Ecto neural progenitor cell (in vitro differentiated cells): ENCODE measurements around the gene ICAM5.
"Not testable (repeated sequence)": the region's sequence is repeated elsewhere in the genome, so short reads cannot be mapped to it uniquely, and the experiment has no call there.

Experiments used
- DNase-seq: peaks from one replicate; pipeline ENCODE4 v3.0.0-alpha.2; 2018; ENCODE audit warnings: low spot score

Gene ICAM5, protein sequence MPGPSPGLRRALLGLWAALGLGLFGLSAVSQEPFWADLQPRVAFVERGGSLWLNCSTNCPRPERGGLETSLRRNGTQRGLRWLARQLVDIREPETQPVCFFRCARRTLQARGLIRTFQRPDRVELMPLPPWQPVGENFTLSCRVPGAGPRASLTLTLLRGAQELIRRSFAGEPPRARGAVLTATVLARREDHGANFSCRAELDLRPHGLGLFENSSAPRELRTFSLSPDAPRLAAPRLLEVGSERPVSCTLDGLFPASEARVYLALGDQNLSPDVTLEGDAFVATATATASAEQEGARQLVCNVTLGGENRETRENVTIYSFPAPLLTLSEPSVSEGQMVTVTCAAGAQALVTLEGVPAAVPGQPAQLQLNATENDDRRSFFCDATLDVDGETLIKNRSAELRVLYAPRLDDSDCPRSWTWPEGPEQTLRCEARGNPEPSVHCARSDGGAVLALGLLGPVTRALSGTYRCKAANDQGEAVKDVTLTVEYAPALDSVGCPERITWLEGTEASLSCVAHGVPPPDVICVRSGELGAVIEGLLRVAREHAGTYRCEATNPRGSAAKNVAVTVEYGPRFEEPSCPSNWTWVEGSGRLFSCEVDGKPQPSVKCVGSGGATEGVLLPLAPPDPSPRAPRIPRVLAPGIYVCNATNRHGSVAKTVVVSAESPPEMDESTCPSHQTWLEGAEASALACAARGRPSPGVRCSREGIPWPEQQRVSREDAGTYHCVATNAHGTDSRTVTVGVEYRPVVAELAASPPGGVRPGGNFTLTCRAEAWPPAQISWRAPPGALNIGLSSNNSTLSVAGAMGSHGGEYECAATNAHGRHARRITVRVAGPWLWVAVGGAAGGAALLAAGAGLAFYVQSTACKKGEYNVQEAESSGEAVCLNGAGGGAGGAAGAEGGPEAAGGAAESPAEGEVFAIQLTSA

DNA sequence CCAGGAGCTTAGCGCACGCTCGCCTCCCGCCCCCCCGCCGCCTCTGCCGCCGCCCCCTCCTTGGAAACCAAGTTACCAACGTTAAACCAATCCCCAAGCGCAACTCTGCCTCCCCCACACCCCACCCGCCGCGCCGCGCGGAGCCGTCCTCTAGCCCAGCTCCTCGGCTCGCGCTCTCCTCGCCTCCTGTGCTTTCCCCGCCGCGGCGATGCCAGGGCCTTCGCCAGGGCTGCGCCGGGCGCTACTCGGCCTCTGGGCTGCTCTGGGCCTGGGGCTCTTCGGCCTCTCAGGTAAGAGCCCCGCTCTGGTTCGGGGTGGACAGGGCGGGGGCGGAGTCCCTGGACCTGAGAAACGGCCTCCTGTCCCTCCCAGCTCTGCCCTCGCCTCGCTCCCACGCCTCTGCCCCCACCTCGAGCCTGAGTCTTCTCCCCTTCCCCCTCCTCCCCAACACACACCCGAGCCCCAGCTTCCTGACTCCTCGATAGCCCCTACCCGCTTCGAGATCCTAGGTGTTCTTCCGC is at the start of gene ICAM5:
Gene ICAM5, plus strand, starts transcription at position 117 of the 521 bp plus-strand sequence. Its CDS starts 92 bp downstream, at position 209.
- DNase-seq: no peak

DNA sequence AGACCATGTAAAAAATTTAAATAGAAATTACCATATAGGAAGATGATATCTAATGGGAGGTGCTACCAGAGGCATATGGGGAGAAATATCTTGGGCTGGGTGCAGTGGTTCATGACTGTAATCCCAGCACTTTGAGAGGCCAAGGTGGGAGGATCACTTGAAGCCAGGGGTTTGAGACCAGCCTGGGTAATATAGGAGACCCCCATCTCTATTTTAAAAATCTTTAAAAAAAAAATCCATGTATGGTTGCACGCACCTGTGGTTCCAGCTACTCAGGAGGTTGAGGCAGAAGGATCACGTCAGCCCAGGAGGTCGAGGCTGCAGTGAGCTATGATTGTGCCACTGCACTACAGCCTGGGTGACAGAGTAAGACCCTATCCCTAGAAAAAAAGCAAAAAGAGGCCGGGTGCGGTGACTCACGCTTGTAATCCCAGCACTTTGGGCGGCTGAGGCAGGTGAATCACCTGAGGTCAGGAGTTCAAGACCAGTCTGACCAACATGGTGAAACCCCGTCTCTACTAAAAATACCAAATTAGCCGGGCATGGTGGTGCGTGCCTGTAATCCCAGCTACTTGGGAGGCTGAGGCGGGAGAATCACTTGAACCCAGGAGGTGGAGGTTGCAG is 47.8 kb upstream of the ICAM5 start:
- DNase-seq: not testable (repeated sequence)

GRCh38 chr19:10243606-10244005 is 46.1 kb upstream of the ICAM5 start:
- no peak for DNase-seq

- no peak for DNase-seq
These were observed 44.4 kb upstream of the ICAM5 start for GRCh38 chr19:10245189-10245939.

- no peak for DNase-seq
These were observed 43.2 kb upstream of the ICAM5 start for GRCh38 chr19:10246511-10246910.

- peak; percentile 95 for DNase-seq
These were observed 37.7 kb upstream of the ICAM5 start, which contains the start of gene MRPL4 for GRCh38 chr19:10251792-10252694. TSS of gene MRPL4 (plus strand) at chr19:10252214. CDS start at chr19:10252254, 40 bp downstream.

DNA sequence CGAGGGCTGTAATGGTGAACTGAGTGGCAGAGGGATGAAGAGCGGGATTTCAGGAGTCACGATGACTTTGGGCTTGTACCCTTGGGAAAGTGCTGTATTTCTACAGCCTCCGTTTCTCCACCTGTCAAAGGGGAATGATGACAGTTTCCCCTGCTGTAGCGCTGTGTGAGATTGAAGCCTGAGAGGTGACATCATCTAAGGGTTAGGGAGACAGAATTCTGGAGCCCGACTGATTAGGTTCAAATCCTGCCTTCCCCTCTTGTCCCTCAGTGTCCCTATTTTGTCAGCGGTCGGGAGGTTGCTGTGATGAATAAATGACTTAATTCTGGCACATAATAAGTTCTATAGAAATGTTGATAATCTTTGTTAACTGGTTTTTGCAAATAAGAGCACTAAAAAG is 37.0 kb upstream of the ICAM5 start:
- DNase-seq: no peak

DNA sequence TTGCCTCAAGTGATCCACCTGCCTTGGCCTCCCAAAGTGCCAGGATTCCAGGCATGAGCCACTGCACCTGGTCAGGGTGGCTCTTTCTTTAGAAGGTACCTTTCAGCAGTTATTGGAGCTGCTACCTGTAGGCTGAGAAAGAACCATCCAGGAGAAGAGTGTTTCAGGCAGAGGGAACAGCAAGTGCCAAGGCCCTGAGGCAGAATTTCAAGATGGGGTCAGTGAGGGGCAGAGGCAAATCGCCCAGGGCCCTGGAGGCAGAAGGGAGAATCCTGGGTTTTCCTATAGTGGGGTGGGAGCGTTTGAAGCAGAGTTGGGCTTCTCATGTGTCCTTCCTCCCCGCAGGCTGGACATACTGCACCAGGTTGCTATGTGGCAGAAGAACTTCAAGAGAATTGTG is 35.5 kb upstream of the ICAM5 start:
- no peak for DNase-seq

GRCh38 chr19:10255358-10255757 is 34.4 kb upstream of the ICAM5 start:
- DNase-seq: no peak

- no peak for DNase-seq
These were observed 33.2 kb upstream of the ICAM5 start for GRCh38 chr19:10256551-10256950.

DNA sequence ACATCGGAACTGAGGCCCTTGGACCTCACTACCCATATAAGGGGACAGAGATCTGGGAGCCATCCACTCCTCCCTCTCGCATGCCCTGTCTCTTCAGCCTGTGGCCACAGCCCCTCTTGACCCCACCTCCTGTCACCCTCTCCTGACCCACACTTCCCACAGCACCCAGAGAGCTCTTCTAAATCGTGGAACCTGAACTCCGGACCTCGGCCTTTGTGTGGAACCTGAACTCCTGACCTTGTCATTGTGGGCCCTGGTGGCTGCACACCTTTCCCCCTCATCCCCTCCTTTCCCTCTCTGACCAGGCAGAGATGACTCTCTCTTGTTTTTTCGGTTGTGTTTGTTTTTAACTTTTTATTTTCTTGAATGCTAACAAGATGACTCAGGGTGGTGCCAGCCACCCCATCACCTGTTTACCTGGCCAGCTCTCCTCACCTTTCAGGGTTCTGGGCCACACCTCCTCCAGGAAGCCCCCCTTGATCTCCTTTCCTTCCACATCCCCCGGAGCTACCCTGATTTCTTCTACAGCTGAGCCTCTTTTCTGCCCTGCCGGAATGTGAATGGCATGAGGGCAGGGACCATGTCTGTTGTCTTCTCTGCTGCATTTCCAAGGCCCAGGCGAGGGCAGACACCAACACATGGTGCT is 32.7 kb upstream of the ICAM5 start:
- no peak for DNase-seq

DNA sequence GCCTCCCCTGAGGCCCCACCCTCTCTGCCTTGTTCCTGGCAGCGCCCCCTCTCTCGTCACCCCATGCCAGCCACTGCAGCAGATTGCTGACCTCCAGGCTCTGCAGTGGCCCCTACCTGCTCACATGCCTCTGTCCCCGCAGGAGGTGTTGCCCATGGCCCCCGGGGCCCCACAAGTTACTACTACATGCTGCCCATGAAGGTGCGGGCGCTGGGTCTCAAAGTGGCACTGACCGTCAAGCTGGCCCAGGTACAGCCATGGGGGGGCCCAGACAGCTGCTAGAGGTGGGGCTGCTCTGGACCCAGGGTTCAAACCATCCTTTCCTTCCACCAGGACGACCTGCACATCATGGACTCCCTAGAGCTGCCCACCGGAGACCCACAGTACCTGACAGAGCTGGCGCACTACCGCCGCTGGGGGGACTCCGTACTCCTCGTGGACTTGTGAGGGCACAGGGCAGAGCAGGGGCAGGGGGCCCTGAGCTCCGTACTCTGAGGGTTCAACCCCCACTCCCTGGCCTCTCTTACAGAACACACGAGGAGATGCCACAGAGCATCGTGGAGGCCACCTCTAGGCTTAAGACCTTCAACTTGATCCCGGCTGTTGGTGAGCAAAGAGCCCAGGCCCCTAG is 31.6 kb upstream of the ICAM5 start:
- DNase-seq: no peak

DNA sequence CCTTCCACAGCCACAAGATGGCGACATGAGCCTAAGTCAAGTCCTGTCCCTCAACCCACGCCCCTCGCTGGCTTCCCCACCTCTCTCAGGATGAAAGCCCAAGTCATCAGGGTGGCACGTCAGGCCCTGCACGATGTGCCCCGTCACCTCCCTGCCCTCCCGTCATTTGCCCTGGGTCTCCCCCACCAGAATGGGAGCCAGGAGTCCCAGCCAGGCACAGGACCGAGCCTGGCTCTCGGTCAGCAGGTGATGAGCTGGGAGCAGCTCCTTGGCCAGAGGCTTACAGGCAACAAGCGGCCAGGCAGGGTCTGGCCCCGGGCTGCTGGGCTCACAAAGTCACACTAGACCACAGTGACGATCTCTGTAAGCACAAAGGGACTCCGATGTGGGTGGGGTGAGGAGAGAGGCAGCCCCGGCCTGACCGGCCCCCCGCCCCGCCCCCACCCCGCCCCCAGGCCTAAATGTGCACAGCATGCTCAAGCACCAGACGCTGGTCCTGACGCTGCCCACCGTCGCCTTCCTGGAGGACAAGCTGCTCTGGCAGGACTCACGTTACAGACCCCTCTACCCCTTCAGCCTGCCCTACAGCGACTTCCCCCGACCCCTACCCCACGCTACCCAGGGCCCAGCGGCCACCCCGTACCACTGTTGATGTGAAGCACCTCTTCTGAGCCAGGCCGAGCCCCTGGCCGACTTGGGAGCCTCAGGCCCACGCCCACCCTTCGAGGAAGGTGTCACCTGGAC is 30.4 kb upstream of the ICAM5 start:
- peak; percentile 88 for DNase-seq

GRCh38 chr19:10260141-10260584 is 29.6 kb upstream of the ICAM5 start:
- DNase-seq: no peak

DNA sequence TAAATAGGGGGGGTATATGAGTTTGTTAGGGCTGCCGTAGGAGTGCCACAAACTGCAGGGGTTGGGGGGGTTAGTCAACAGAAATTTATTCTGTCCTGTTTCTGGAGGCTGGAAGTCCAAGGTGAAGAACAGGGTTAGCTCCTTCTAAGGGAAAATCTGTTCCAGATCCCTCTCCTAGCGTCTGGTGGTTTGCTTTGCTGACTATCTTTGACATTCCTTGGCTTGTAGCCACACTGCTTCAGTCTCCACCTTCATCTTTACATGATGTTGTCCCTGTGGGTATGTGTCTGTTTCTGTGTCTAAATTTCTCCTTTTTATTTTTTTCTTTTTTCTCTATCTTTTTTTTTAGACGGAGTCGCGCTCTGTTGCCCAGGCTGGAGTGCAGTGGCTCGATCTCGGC is 27.0 kb upstream of the ICAM5 start:
- DNase-seq: no peak

DNA sequence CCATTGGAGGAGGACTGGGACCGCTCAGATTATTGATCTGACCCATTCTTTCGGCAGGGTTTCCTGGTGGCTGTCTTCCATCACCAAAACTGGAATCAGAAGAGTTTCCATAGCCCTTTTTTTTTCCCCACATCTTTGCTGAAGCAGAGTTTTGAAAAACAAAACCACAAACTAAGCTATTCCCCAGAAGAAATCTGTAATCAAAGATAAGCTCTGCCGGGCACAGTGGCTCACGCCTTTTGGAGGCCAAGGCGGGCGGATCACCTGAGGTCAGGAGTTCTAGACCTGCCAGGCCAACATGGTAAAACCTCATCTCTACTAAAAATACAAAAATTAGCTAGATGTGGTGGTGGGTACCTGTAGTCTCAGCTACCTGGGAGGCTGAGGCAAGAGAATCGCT is 23.0 kb upstream of the ICAM5 start:
- DNase-seq: no peak

GRCh38 chr19:10268071-10268470 is 21.7 kb upstream of the ICAM5 start:
- no peak for DNase-seq

GRCh38 chr19:10269333-10270179 is 20.2 kb upstream of the ICAM5 start:
- peak; percentile 89 for DNase-seq
